Measurements from ENCODE around the gene SVIP.

SVIP gene

DNA sequence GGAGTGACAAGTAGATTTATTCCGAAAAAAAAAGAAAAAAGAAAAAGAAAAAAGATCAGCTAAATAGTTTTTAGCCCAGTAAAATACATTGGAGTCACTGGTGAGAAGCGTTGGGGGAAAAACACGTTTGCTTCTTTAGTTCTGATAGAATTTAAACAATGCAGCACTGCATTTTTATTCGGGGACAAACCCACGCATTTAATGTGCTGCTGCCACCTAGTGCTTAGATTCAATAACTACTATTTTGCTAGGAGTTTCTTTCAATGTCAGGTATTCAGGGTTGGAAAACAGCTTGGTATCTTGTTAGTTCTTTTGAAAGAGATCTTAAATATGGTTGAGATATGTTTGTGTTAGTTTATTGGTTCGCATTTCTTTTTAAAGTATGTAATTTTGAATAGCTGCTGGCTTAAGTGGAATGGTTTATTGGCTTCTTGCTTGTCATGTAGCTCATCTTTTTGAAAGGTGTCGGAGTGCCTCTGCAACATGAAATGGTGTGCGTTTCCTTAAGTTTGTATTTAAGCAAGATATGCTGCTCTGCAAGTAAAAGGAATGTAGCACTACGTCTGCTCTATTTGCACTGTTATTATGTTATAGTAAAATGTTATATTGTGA, 41.9 kb downstream of the SVIP start:
- peak; percentile 38 for DNase-seq

DNA sequence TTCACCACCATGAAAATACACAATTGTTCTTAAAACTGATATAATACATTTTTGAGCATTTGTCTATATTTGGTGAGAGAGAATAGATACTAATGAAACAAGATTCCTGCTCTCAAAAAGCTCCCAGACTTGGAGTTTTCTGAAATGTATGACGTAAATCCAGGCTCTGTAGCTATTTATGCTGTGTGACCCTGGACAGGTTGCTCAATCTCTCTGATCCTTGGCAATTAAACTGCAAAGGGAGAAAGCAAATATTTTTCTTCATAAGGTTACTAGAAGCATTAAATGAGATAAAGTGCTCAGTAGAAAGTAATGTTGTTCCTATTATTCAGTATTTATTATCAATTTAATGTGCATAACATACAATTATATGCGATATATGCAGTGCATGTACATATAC, 42.5 kb downstream of the SVIP start:
- DNase-seq, result no peak

DNA sequence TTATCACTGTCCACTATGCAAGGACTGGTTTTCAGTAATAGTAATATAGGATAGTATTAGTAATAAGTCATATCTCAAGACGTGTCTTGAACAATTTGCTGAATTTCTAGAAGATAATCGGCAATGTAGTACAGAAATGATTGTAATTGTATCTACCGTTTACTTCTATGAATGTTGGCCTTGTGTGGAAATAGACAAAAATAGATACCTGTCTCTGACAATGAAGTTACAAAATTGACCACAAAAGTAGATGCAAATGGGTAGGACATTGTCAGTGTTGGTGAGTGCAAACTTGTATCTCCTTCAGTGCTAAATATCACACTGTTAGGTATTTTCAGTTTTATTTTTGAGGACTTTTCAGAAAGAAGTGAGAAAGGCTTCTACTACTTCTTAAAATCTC, 43.1 kb downstream of the SVIP start:
- DNase-seq, result no peak

DNA sequence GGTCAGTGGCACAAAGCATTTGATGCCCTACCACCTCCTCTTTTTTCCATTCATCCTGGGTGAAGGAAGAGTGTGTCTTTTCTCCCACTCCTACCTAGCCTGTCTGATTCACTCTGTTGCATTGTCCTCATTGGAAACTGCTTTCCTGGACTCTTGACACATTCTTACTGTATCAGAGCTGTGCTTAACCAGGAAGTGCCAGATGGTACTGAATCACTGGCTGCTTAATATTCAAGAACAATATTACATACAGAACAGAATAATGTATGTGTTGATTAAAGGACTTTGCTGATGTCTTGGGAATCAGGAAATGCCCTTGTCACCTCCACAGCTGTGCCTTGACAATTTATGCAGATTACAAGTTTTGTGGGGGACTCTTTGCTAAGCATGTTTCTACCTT, 44.4 kb downstream of the SVIP start:
- DNase-seq, result peak; percentile 15

DNA sequence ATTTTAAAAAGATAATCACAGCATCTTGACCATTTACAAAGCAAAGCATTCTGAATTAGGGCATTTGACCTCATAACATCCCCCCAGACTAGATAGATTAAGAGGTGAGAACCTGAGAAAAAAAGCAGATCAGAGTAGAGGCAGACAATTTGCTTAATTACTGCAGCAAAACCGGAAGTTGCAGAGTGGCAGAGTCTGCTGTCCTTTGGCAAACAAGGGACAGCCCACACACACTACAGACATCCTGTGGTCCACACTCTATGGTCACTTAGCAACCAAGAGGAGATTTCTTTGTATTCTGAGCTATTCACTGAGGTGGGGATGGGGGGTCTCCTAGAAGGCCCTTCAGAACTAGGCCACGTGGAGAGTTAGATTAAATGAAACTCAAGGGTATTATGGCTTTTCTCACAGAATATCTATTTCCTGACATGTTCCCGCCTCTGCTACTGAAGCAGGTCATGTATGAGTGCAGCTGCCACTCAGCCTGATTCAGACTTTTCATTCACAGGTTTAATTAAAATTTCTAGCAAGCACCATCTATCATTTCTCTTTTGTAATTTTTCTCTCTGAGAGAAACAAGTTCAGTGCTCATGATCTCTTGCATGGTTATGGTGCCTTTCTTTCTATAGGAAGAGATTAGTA, 48.5 kb downstream of the SVIP start:
- no peak for DNase-seq

DNA sequence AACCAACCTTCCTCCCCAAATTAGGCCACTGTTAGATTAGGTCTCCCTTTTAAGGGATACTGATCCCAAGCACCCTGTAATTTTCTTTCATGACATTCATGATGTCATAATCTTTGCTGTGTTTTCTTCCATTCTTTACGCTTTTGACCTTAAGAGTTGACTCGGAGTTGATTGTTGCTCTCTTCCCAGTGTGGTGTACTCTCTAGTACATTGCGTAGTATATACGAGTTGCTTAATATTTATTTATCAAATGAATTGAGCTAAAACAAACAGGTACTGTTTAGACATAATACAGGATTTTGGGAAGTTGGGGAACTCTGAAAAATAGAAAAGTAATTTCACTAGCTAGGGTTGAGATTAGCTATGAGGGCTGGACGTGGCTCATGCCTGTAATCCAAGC, 49.8 kb downstream of the SVIP start:
- DNase-seq, result no peak

DNA sequence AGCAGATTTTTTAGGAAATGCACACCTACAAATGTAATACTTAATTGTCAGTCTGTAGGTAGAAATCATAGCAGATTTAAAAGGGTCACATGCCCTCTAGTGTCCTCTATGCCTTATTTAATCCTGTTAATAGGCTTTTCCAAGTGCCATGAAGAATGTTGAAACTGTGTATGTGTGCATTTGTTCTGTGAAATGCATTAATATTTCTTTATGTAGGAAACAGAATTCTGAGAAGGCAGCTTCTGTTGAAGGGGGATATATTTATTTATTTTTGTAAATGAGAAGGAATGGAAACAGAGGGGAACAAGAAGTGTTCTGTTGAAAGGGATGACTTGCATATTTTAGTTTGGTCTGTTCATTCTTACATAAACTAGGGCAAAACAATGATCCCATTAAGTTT, 51.0 kb downstream of the SVIP start:
- no peak for DNase-seq

DNA sequence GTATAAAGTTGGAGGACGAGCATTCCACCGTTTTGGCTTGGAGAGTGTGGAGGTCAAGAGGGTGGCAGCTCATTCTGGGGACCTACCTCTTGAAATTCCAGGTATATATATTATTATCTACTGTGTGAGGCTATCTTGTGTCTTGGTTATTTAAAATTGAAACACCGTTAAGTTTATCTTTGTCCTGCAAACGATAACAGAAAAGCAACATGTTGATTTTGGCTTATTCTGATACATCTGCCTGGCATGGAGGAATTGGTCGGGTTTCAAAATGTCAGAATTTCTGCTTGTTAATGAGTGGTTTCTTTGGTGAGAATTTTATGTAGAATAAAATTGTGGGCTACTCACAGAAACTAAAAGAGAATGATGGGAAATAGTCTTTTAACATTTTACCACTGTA, 54.4 kb downstream of the SVIP start:
- no peak for DNase-seq

DNA sequence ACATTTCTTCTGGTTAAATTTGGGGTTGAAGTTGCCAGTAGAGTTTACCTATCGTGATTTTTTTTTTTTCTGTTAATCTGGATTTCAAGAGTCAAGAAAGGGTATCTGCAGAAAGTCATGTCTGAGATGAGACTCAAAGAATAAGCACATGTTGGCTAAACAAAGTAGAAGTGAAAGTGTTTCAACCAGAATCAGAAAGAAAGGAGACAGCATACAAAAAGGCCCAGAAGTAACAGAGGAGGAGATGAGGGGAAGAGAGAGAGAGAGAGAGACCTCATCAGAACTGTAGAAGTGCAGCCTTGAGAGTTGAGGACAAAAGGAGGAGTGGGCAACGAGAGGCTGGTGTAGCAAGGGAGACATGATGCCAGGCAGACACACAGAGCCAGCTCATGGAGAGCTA, 54.9 kb downstream of the SVIP start:
- DNase-seq, result no peak

DNA sequence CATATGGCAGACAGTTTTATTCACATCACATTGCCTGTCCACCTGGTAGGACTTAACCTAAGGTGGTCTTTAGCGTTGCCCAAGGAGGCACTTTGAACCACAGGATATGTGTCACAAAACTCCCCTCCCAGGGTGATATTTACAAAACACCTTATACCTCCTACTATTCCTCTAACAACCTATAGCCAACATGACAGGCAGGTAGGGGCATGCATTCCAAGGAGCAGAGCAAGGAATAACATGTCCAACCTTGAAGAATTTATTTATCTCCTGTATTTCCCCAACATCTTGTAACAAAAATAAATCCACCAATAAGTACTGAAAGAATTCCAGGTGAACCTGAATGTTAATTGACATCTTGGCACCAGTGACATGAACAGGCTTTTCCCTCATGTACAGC, 60.5 kb downstream of the SVIP start:
- DNase-seq, result no peak

All from fibroblast of skin of right quadriceps (primary cell).